SW480 (cell line): ENCODE data around the gene CASZ1.

ENCODE experiments used
- DNase-seq: peaks from one replicate; pipeline ENCODE4 v3.0.0-alpha.2; 2016; ENCODE audit warnings: low spot score

The CASZ1 gene

DNA sequence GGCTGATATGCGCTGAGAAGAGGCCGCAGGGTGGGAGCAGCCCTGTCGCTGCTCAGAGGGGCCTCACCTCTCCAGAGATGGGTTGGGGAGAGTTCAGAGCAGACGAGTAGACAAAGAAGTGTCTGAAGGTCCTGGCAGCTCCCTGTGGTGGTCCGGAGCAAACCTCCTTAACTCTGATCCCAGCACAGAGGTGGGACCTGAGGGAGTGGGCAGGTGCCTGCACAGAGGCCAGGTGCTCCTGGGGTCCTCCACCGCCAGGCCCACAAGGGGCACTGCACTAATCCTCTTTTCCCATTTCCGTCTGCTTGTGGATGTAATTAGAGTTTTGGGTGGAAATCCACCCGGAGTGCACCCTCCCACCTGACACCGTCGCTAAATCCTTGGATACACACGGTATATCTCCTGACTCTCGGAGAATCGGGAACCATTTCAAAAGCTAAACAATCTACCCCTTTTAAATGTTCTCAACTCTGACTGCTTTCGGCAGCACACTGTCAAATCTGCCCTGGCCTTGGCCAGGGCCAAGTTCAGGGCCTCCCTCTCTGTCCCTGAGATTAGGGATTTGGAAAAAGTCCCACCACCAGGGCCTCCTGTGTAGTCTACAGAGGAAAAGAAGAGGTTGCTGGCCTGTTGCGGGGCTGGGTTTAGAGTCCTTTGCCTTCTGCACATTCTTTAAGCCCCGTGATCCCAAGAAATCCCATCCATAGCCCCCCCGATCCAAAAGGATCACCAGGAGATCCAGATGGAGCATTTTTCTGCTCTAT lies 22.4 kb downstream of the CASZ1 start:
- DNase-seq = no peak

DNA sequence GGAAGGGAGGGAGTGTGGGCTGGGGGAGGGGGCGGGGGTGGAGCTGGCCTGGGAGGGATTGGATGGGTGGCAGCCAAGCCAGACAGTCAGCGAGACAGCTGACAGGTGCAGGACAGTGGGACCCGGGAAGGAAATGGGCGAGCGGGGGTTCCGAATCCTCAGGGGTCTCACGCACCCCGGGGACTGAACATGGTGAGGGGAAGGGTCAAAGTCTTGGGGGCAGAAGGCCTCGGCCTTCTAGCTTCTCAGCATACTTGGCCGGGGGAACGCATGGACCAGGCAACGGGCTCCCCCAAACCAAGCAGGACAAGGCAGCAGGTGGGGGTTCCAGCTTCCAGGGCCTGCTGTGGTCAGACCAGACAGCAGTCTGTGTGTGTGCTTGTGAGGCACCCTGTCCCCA lies 23.1 kb downstream of the CASZ1 start:
- DNase-seq = no peak

DNA sequence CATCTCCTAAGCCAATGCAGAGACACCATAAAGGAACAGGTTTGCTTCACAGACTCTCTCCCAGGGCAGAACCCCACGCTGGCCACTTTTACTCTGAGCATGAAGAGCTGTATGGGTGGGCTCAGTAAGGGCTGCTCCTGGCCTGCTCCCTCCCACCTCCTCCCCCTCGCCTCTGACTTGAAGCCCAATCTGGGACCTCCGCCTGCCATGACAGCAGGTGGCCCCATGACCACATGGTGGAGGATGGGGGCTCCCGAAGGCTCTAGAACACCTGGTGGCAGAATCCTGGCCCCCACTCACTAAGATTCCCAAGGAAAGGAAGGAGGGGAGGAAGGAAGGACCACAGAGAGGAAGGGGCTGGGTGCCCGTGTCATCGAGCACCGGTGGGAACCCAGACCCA lies 23.7 kb downstream of the CASZ1 start:
- DNase-seq = no peak

DNA sequence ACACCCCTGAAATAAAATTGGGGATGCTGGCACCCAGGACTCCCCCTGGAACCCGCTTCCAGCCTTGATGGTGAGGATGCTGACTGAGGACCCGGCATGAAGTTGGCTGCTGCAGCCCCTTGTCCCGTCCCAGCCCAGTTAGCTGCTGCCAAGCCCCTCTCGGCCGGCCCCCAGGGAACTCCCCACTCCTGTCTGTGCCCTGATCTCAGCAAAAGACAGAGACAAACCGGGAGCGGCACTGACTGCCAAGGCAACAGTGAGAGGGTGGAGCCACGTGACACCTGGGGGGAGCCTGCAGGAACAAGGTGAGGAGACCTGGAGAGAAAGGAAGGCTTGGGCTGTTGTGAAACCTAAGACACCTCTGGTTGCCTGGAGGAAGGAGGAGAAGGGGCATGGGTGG lies 24.7 kb downstream of the CASZ1 start:
- DNase-seq = no peak

DNA sequence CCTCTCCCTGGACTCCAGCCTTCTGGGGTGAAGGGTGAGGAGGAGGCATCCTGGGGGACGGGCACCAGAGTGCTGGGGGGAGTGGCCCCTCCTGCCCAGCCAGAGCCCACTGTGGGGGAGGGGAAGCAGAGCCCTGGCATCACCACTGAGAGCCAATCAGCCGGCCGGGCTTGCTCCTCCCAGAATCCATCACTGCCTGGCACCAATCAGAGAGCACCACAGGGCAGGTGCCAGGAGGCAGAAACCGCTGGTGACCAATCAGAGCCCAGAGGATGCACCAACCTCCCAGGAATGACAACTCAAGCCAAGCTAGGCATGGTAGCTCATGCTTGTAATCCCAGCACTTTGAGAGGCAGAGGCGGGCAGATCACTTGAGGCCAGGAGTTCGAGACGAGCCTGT lies 27.9 kb downstream of the CASZ1 start:
- DNase-seq = peak; percentile 23

DNA sequence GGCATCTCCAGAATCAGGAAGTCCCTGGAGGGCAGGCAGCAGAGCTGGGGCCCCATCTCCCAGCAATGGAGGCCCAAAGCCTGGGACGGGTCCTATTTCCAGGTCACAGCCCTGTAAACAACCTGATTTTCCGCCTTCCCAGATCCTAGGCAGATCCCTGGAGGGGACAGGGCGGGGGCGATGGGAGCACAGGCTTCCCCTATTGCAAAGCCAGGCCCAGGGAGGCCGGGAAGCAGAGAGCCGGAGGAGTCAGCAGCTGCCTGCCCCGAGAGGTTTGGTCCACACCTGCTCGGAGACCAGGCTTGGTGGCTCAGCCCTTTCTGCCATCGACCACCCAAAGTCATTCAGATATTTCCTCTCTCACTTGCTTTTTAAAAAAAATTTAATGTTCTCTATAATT lies 29.2 kb downstream of the CASZ1 start:
- no peak for DNase-seq

DNA sequence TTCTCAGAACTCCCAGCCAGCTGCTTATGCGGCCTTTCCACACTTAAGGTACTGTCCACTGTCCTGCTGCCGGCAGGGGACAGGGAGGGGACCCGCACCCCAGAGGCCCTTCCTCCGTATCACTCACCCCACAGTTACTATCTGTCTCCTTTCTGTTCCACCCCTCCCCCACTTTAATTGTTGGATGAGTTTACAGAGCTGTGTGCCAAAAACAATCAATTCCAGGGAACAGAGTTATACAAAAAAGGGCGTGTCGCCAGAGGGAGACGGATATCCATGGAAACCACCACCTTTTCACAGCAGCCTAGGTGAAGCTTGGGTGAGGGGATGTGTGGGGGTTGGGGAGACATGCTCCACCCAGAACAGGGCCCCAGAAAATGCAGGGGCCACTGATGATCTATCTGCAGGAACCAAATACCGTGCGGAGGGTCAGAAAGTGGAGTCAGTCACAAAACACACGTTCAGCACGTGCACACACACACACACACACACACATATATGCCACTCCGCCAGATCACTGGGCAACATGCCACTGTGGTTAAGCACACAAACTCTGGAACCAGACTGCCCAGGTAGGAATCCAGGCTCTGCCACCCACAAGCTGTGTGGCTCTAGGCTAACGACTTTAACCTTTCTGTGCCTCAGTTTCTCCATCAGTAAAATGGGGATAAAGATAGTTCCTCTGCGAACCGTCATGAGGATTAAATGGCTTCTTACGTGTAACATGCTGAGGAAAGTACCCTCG lies 30.5 kb downstream of the CASZ1 start:
- DNase-seq = no peak

DNA sequence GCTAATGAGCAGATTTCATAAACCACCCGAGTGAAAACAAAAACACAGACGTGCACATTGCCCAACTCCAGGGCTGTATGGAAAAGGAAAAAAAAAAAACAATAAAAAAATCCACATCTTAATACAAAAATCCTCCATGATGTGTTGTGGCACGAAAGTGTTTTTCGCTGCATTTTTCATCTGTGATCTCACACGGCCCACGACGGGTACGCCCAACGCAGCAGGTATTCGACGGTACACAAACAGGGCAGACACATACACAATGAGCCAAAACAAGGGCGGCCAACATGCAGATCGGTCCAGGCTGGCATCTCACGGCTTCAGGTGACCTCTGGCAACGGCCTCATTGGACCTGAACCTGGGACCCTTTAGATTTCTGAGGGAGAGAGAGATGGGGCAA lies 31.1 kb downstream of the CASZ1 start:
- no peak for DNase-seq

DNA sequence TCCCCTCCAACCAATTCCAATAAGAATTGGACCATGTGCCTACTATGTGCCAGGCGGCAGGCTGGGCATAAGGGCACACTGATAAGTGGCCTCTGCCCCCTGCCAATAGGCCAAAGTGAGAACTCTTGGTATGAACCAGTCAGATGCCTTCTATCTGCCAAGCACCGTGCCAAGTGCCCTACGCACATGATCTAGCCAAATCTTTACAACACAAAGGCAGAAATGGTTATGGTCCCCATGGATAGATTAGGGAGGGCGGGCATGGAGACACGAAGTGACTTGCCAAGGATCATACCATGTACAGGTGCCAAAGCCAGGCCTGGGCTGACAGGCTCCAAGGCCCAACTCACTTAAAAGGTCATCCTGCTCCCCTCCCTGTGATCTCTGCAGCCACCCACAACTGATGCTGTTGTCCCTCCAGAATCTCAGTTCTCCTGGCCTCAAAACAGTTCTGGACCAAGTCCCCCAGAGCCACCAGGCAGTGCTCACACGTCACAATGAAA lies 32.1 kb downstream of the CASZ1 start:
- no peak for DNase-seq

DNA sequence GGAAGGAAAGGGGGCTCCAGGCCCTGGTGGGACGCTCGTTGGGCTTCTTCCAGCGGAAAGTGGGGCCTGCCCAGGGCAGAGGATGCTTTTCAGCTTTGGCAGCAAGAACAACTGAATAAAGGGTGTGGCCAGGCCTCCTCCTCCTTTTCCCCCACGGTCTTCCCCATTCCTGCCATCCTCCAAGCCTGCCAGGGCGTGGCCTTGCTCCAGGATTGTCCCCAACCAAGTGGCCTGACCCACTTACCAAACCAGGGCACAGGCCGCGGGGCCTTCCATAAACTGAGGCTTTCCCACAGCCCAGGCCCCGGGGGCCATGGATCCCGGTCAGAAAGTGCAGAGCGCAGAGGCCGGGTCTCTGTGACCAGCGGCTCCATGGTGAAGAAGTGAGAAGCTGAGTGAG lies 33.6 kb downstream of the CASZ1 start:
- no peak for DNase-seq

DNA sequence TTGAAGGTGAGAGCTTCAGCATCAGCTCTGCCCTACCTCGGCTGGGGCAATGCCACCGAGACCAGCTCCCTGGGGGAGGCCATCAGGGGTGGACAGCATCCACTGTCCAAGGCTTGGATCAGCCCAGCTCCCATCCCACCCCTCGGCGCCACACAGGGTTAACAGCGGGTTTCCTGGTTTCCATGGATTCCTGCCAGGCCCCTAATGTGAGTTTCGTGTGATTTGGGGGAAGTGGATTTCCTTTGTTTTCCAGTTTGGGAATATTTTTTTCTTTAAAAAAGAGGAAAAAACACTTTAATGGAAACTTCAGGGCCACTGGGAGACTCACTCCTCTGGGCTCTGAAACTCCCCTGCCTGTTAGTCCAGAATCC lies 34.3 kb downstream of the CASZ1 start:
- no peak for DNase-seq

DNA sequence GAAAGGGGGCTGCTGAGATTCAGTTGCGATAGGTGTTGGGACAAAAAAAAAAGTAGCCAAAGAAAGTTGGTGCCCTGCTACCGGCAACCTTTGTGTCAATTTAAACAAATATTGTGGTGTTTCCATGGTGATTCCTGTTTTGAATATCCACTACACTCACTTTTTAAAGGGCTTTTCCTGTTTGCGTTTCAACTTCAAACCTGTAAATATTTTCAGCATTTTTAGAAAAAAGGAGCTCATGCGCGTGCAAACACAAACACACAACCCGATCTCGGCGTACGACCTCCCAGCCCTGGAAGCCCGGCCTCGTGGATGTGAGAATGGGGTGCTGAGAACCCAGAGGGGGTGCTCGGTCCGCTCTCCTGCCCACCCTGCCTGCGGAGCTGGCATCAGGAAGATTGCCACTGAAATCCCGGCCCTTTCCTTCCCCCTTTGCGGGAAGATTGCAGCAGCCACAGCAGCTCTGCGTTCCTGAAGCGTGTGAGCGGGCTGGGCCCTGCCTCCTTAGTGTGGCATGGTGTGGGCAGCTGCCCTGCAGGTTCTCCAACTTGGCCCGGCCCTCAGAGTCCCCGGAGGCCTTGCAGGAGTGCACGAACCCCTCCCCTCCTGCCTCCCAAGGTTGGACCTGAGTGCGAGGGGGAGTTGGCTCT lies 34.8 kb downstream of the CASZ1 start:
- no peak for DNase-seq

DNA sequence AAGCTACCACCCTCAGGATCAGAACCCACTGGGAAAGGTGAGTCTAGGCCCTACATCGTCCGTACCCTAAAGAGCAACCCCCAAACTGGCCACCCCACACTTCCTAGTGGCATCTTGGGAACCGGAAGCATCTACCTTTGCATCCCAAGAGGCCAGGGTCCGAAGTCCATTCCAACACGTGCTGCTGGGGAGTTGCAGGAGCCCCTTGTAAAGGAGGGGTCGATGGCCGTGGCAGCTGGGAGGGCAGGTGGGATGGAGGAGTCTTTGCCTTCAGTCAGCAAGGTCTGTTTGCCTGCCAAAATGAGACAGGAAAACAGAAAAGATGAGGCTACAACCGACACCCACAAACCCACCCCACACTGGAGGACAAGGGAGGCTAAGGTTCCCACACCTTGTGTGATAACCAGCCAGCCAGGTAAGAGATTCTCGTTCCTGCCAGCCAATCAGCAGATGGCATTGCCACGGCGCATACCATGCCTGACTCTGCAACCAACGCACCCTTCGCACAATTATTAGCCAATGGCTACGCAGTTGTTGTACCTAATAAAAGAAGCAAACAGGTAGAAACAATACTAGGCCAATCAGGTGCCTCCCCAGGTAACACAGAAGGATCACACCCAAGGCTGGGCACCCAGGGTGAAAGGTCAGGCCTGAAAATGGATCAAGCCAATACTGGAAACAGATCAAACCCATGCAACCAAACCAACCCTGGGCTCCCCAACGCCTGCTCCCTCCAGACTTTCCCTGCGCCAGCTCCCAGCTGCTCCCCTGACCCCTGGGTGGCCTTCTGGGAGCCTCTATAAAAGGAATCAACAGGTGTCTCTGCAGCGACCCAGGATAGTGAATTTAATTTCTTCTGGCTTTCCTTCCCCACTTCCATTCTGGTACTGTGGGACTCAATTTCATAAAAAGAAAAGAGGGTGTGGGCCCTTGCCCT lies 35.6 kb downstream of the CASZ1 start:
- no peak for DNase-seq

DNA sequence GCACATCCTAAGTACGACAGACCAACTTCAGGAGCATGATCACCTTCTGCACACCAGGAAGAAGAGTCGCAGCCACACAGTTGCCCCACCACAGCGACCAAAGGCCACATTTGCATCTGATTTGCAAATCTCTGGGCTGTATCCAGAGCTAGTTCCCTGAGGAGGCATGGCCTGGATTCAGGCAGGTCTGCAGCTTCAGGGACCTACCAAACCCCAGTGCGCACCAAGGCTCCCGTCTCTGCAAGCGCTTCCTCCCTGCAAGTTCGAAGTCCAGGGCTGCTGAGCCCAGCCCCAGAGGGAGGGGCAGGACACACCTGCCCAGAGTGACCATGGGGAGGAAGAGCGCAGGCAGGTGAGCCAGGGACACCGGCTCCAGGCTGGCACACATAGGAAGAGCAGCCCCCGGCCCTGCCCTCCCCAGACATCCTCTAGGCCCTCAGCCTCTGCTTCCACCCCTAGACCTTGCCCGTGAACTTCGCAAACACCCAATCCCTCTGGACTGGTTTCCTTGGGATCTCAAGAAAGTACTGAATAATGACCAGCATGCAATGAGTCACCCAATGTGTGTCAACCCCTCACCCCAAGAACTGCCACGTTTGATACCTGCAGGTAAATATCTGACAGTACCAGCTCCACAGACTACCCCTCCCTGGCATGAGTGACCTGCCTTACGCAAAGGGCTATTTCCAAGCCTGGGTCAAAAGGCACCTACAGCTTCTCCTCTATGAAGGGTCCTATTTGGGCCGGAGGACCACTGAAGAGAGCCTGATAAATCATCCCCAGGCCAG lies 36.8 kb downstream of the CASZ1 start:
- peak; percentile 50 for DNase-seq

DNA sequence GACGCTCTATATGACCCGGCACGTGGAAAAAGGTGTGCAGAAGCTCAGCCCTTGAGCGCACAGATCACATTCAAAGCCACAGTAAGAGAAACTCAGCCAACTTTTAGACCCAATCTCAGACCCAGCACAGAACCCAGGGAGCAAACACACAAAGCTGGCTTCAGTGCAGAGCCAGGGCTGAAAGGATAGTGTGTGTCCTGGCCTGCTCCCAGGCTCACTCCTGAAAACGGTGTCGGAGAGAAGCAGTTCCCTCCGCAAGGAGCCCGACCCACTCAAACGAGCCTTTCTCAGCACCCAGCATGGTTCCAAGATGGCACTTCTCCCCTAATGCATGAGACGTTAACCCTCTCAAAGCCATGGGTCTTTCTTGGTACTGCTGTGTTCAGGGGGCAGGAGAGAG lies 39.6 kb downstream of the CASZ1 start:
- DNase-seq = no peak

DNA sequence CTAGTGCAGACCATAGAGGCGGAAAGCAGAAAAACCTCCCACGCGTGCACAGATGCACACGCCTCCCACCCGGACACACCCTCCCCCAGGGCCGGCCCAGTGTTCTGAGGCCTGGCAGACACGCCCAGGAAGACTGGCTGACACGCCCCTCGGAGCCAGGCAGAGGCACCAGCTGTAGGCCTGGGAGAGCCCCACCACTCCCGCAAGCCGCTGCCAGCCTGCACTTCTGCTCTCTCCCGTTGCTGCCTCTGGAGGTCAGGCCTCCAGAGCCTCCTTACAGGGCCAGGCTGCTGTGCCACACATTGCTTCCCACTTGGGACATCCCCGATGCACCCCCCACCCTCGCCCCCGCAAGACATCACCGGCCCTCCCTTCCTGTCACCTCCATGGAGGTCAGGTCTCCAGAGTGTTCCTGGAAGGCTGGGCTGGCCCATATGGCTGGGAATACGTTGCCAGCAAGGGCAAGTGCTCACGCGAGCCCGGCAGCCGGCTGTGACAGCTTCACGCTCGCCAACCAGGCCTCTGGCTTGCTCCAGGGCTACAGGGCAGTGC lies 40.4 kb downstream of the CASZ1 start:
- DNase-seq = peak; percentile 78

DNA sequence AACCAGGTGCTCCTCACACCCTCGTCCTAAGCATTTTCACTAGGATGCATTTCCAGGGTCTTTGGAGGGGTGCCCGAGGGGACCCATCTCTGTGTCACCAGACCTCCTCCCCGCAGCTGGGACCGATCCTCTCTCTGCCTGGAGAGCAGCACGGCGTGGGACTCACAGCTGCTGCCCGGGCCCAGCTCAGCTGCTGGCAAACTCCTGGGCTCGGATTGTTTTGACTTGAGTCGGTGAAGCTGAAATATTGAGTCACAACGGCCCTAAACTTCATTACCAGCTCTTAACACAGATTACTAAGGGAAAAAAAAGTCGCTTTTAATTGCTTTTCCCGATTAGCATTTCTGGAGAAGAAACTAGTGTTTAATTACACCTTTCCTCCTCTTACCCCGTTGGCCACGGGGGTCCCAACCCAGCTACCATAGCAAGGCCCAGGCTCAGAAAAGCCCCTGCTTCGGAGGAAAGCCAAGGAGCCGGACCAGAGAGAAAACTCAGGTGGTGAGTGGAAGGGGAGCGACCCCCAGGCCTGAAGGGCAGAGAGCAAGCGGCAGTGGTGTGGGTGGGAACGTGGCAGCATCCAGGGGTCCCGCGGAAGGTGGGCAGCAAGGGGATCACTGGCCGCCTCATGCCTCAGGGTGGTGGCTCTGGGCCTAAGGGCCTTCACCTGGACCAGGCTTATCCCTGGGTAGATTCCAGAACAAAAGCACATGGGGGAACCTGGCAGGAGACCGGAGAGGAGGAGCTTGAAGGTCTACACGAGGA lies 41.7 kb downstream of the CASZ1 start:
- no peak for DNase-seq

DNA sequence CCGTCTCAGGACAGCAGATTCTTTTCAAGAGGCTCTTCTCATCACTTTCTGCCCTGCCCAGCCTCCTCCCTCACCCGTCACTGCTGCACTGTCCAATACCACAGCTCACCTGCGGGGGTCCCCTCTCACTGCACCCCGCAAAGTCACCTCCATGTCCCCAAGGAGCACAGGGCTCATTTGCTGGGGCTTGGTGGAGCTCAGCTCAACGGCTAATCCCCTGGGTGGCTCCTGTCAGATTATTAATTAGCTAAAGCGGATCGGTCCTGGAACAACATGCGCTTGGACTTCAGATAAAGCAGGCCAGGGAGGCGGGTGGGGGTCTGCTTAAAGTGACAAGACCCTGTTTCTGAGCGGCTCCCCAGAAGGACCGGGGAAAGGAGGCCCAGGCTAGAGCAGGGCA lies 43.1 kb downstream of the CASZ1 start:
- DNase-seq = peak; percentile 22

DNA sequence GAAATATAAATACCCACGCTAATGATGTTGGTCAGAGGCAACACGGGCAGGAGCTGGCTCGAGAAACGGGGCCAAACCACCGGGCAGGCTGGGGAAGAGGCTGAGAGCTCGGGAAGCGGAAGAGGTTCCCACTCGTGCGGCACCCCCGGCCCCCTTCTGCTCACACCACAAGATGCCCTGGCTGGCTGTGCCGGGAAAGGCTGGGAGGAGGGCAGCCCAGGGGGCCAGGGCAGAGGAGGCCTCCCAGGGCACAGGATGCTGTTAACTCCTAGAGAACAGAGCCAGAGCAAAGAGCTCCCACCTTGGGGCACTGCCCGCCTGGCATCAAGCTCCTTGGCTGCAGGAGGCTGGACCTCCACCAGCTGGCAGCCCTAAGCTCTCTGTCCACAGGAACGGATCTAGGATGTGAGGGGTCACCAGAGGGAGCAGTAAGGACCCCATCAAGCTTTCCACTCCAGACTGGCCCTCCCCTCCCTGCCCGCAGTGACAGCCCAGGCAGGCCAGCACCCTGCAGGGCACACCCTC lies 44.8 kb downstream of the CASZ1 start:
- no peak for DNase-seq

DNA sequence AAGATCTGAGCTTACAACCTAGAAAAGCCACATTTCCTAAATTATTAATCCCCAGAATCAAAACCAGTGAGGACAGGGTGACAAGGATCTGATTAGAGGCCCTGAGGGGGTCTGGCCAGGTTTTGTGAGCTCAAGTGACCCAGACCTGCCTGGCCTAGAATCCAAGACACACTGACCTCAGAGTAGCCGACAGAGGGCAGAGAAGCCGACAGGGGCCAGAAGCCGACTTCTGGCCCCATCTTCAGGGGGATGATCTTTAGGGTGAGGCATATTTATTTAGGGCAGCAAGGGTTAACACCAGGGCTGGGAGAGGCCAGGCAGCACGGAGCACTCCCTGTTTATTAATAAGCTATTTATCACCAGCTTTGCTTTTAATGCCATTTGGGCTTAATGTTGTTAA lies 45.3 kb downstream of the CASZ1 start:
- no peak for DNase-seq
